Measurements from ENCODE around the gene EEIG1.

The EEIG1 gene

DNA sequence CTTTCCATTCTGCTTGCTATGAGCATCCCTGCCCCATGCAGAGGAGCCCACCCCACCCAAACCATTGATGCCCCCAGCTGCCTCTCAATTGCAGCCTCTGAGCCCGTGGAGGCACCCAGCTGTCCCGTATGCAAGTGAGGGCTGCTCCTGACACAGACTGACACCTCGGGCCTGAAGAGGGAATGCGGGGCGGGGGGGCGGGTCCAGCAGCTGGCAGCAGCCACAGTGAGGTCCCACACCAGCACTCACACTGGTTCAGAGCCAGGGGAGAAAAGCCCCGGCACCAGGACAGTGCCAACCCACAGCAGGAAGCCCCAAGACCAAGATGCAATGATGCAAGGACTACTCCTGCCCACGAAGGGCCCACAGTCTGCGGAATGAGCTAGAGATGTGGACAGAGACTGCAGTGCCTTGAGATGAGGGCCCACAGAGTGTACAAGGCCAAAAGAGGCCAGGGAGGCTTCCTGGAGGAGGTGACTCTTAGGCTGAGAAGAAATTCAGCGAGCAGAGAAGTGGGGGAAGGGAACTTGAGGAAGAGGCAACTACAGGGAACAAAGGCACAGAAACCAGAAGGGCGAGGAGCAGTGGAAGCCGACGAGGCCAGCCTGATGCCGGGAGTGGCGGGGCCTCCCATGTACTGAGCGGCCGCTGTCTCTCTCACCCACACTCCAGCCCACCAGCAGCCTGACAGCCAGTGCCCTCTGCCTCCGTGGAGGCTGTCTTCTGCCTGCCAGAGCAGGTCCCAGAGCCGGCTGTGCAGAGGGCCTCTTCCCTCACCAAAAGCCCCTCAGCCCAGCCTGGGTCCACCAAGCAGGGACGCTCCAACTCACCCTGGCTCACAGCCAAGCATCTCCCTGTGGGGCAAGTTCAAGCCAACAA lies 9.2 kb downstream of the EEIG1 start:
- H3K4me3 ChIP-seq (replicated peaks; ENCODE audit: low read depth, low read length): no peak overlapping the region
- no peak for DNase-seq (ENCODE audit: extremely low read depth, low read depth)
- TF ChIP-seq CTCF (IDR thresholded peaks at IDR 0.05; ENCODE audit: low read depth, low read length, missing control alignments): no peak

- no peak for DNase-seq (ENCODE audit: extremely low read depth, low read depth)
- no peak overlapping the region for H3K4me3 ChIP-seq (replicated peaks; ENCODE audit: low read depth, low read length)
- no peak for TF ChIP-seq CTCF (IDR thresholded peaks at IDR 0.05; ENCODE audit: low read depth, low read length, missing control alignments)
Measured at GRCh38 chr9:127970401-127971313, 10.1 kb downstream of the EEIG1 start.

- peak; percentile 81 for DNase-seq (ENCODE audit: extremely low read depth, low read depth)
- no peak for TF ChIP-seq CTCF (IDR thresholded peaks at IDR 0.05; ENCODE audit: low read depth, low read length, missing control alignments)
- H3K4me3 ChIP-seq (replicated peaks; ENCODE audit: low read depth, low read length): no peak overlapping the region
Measured at GRCh38 chr9:127968700-127969383, 11.9 kb downstream of the EEIG1 start.

DNA sequence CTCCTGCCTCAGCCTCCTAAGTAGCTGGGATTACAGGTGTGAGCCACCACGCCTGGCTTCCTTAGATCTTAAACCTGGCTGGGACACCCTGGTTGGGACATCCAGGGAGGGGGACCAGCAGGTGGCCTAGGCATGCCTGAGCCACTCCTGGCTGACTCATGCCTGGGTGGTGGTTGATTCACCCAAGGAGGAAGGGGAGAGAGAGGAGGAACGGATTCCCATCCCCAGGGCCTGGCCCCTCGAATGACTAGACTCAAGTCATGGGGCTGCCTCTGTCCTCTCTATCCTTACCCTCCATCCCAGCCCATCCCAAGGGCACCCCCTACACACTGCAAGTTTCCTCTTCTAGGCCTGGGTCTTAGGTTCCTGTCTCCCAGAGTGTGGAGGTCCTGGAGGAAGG lies 12.7 kb downstream of the EEIG1 start:
- no peak overlapping the region for H3K4me3 ChIP-seq (replicated peaks; ENCODE audit: low read depth, low read length)
- DNase-seq (ENCODE audit: extremely low read depth, low read depth): no peak

GRCh38 chr9:127967151-127967809 lies 13.5 kb downstream of the EEIG1 start:
- H3K4me3 ChIP-seq (replicated peaks; ENCODE audit: low read depth, low read length): no peak overlapping the region
- no peak for TF ChIP-seq CTCF (IDR thresholded peaks at IDR 0.05; ENCODE audit: low read depth, low read length, missing control alignments)
- no peak for DNase-seq (ENCODE audit: extremely low read depth, low read depth)

More for the DNA sequence above, 12.7 kb downstream of the EEIG1 start:
- TF ChIP-seq CTCF (IDR thresholded peaks at IDR 0.05; ENCODE audit: low read depth, low read length, missing control alignments): no peak

Data from HFF-Myc (cell line).